Fibroblast of mammary gland (primary cell): ENCODE results near the gene ATG16L2.
"Not testable (repeated sequence)": the region's sequence is repeated elsewhere in the genome, so short reads cannot be mapped to it uniquely, and the experiment has no call there.

Source experiments
- DNase-seq: peaks from one replicate; pipeline ENCODE4 v3.0.0-alpha.2; 2010; ENCODE audit warnings: low read depth
- H3K4me3 ChIP-seq: 2 replicates; pipeline ENCODE4 v1.5.1; 2011; ENCODE audit warnings: low read depth, mild to moderate bottlenecking, low read length, moderate library complexity; ENCODE audit not compliant: control insufficient read depth
- TF ChIP-seq, protein P1 (sequence below): conservative IDR thresholded peaks from 2 replicates; pipeline ENCODE4 v1.5.1; 2011; ENCODE audit warnings: low read depth, low read length, inconsistent platforms; ENCODE audit not compliant: control insufficient read depth, insufficient read depth

ATG16L2 gene

DNA sequence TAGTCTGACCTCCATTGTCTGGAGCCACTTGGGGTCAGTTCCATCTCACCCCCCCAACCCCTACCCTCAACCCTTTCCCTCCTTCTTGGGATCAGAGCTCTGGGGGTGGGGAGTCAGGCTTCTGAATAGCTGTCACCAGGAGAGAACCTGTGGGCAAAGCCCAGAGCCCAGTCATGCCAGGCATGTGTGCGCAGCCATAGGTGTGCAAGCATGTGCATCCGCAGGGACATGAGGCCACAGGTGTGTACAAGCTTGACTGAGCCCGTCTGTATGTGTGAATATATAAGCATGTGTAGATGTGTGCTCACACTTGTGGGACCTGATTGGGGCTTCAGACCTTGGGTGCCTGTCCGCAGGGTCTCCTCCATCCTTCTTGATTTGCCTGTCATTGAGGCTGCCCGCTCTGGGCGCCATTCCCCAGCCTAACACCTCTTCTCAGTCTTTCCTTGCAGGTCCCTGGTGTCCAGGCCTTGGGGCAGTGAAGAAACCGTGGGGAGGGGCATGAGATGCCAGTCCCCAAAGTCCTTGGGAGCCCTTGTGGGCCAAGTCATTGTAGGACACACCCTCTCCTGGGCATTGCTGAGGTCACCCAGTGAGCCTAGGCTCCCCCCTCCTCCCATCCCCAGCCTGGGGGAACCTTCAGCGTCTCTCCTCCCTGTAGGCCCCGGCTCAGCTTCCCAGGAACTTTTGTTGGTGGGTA lies 9.0 kb downstream of the ATG16L2 start:
- TF ChIP-seq, protein P1, sequence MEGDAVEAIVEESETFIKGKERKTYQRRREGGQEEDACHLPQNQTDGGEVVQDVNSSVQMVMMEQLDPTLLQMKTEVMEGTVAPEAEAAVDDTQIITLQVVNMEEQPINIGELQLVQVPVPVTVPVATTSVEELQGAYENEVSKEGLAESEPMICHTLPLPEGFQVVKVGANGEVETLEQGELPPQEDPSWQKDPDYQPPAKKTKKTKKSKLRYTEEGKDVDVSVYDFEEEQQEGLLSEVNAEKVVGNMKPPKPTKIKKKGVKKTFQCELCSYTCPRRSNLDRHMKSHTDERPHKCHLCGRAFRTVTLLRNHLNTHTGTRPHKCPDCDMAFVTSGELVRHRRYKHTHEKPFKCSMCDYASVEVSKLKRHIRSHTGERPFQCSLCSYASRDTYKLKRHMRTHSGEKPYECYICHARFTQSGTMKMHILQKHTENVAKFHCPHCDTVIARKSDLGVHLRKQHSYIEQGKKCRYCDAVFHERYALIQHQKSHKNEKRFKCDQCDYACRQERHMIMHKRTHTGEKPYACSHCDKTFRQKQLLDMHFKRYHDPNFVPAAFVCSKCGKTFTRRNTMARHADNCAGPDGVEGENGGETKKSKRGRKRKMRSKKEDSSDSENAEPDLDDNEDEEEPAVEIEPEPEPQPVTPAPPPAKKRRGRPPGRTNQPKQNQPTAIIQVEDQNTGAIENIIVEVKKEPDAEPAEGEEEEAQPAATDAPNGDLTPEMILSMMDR = no peak
- no peak overlapping the region for H3K4me3 ChIP-seq
- no peak for DNase-seq

DNA sequence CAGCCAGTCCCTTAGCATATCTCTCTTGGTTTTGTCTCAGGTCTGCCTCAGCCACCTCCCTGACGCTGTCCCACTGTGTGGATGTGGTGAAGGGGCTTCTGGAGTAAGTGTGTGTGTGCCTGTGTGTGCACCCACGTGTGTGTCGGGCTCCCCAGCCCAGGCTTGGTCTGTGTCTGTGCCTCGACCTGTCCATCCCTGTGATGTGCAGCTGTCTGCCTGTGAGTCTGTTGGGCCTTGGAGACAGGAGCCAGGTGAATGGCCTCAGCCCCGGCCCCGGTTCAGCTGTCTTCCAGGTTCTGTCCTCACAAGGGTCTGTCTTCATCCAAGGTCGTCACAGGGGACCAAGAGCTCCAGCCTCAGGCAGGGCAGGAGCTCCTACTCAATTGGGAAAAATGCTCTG lies 9.8 kb downstream of the ATG16L2 start:
- TF ChIP-seq, protein P1 = no peak
- H3K4me3 ChIP-seq = no peak overlapping the region
- DNase-seq = no peak

- TF ChIP-seq, protein P1 = no peak
- DNase-seq = no peak
- H3K4me3 ChIP-seq = no peak overlapping the region
These were observed 10.7 kb downstream of the ATG16L2 start for GRCh38 chr11:72824811-72825505.

DNA sequence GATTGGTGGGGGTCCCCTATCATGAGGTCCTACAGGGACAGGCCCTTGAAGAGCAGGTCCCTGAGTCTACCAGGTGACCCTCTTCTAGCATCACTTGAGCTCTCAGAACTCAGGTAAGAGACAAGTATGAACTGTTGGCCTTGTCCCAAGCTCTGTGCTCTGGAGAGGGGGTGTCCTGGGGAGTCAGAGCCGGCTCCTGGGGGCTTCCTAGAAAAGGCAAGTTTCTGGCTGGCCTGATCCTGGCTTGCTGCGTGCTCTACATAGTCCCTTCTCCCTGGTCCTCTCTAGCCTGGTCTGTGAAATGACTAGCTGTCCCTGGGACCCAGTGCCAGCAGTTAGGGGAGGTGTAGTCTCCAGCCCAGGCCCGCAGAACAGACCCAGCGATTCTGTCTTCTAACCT lies 11.4 kb downstream of the ATG16L2 start:
- TF ChIP-seq, protein P1 = no peak
- DNase-seq = no peak
- H3K4me3 ChIP-seq = no peak overlapping the region

DNA sequence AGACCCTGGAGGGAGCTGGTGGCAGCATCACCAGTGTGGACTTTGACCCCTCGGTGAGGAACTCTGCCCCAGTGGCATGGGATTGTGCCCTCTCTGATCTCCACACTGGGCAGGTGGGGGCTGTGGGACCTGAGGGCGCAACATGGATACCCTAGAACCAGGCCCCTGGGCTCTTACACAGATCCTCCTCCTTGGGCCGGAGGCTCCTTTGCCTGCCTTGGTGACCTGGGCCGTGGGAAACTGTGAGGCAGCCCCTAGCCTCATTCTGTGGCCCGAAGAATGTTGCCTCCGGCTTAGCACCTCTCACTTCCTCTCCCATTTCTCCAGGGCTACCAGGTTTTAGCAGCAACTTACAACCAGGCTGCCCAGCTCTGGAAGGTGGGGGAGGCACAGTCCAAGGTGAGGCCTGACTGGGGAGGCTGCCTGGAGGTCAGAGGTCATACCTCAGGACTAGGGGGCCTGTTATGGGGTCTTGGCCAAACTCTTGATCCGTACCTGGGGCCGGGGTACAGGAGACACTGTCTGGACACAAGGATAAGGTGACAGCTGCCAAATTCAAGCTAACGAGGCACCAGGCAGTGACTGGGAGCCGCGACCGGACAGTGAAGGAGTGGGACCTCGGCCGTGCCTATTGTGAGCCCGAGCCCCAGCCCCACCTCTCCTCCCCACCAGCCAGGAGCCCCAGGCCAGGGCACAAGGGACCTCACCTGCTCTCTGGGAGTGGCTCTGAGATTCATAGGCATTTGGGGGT lies 12.2 kb downstream of the ATG16L2 start:
- no peak for DNase-seq
- TF ChIP-seq, protein P1 = no peak

DNA sequence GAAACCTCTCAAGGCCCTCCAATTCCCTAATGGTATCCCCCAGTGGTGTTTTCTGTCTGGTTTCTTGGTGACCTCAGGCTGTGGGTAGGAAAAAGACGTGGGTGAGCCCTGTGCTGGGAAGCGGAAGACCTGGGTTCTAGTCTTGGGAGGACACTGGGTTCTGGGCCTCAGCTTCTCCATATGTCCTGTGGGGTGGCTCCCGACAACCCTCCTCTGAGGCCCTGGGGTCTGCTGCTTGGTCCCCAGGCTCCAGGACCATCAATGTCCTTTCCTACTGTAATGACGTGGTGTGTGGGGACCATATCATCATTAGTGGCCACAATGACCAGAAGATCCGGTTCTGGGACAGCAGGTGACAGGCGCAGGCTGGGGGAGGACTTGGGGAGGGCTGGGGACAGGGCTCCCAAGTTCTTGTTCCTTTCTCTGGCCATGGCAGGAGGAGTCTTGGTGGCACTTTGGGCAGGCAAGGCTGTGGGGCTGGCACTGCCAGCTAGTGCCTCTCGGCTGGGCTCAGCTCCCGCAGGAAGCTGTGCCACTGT lies 12.8 kb downstream of the ATG16L2 start:
- TF ChIP-seq, protein P1 = no peak
- H3K4me3 ChIP-seq = no peak overlapping the region
- no peak for DNase-seq

More for the DNA sequence above, 12.2 kb downstream of the ATG16L2 start:
- no peak overlapping the region for H3K4me3 ChIP-seq

- not testable (repeated sequence) for H3K4me3 ChIP-seq, DNase-seq
These were observed 13.4 kb downstream of the ATG16L2 start for GRCh38 chr11:72827656-72828055.
